Transverse colon (tissue), 4 donors: ENCODE results near the gene IFITM10.

ENCODE experiments used
- EP300 ChIP-seq: sonication (generic); formaldehyde crosslinking; IDR thresholded peaks from one replicate; pipeline ENCODE4 v1.6.1; 2017; ENCODE audit warnings: antibody characterized with exemption, low read depth
- POLR2A ChIP-seq: fragments of 450-650 bp; IDR thresholded peaks from one replicate; pipeline ENCODE4 v1.6.1; 2016; ENCODE audit warnings: antibody characterized with exemption, mild to moderate bottlenecking, moderate library complexity
- POLR2AphosphoS5 ChIP-seq, 3 donors: sonication (generic); formaldehyde crosslinking; IDR thresholded peaks; one replicate each; pipeline ENCODE4 v1.6.1; 2016; ENCODE audit warnings: antibody characterized with exemption in 3 of 3
- TF ChIP-seq, protein P1 (sequence below), 5 experiments: fragments of 200-600 bp in 3 of 5; fragments of 450-650 bp in 2 of 5; sonication (generic) in 3 of 5; IDR thresholded peaks; 1 replicate in 2 of 5; 2 replicates in 3 of 5; pipeline ENCODE4 v1.5.1; 2016 to 2017; ENCODE audit warnings: antibody characterized with exemption in 5 of 5, inconsistent platforms in 3 of 5, mild to moderate bottlenecking in 2 of 5, moderate library complexity in 1 of 5

GRCh38 chr11:1695548-1696108 lies 54.8 kb downstream of the IFITM10 start:
- TF ChIP-seq, protein P1, sequence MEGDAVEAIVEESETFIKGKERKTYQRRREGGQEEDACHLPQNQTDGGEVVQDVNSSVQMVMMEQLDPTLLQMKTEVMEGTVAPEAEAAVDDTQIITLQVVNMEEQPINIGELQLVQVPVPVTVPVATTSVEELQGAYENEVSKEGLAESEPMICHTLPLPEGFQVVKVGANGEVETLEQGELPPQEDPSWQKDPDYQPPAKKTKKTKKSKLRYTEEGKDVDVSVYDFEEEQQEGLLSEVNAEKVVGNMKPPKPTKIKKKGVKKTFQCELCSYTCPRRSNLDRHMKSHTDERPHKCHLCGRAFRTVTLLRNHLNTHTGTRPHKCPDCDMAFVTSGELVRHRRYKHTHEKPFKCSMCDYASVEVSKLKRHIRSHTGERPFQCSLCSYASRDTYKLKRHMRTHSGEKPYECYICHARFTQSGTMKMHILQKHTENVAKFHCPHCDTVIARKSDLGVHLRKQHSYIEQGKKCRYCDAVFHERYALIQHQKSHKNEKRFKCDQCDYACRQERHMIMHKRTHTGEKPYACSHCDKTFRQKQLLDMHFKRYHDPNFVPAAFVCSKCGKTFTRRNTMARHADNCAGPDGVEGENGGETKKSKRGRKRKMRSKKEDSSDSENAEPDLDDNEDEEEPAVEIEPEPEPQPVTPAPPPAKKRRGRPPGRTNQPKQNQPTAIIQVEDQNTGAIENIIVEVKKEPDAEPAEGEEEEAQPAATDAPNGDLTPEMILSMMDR (IDR thresholded peaks at IDR 0.05), result no peak
- no peak for TF ChIP-seq POLR2AphosphoS5 (IDR thresholded peaks at IDR 0.05)
- TF ChIP-seq EP300, result no peak
- TF ChIP-seq POLR2A, result no peak
